ENCODE measurements around the gene AUTS2.

- TF ChIP-seq CTCF (IDR thresholded peaks at IDR 0.05; ENCODE audit: poor library complexity, severe bottlenecking) (no peak), POLR2AphosphoS5 (IDR thresholded peaks at IDR 0.05) (no peak), TAF1 (IDR thresholded peaks at IDR 0.05; ENCODE audit: low read depth) (no peak), EP300 (conservative IDR thresholded peaks at IDR 0.05; ENCODE audit: poor library complexity, severe bottlenecking) (no peak), REST (IDR thresholded peaks at IDR 0.05; ENCODE audit: borderline replicate concordance) (no peak), EZH2 (IDR thresholded peaks at IDR 0.05; ENCODE audit: borderline replicate concordance, insufficient read depth, low read length, poor library complexity, severe bottlenecking) (no peak), SMC3 (conservative IDR thresholded peaks at IDR 0.05; ENCODE audit: poor library complexity) (no peak), RAD21 (conservative IDR thresholded peaks at IDR 0.05) (no peak), MXI1 (conservative IDR thresholded peaks at IDR 0.05; ENCODE audit: poor library complexity, severe bottlenecking) (no peak)
Observed at GRCh38 chr7:69643708-69644445, 45.6 kb downstream of the AUTS2 start.
